Adrenal gland (tissue), 12 donors: ENCODE data around the gene PRSS3. TPM values are rescaled to one million over a fixed set of nuclear protein-coding genes. Genes with fewer than 3 reads are reported as not detected.
A peak's percentile ranks its signal among the peaks of the same experiment; 100 is the strongest.
"Not testable (repeated sequence)": the region's sequence is repeated elsewhere in the genome, so short reads cannot be mapped to it uniquely, and the experiment has no call there.

Experiments used
- DNase-seq, 7 donors: peaks; one replicate each; pipeline ENCODE4 v3.0.0-alpha.2; 2019 to 2020
- H3K27ac ChIP-seq, 5 donors: fragments of 200-600 bp; sonication (generic) in 4 of 5; 1 replicate in 3 of 5; 2 replicates in 2 of 5; pipeline versions ENCODE4 v1.5.1 to v1.8.0; 2016 to 2020; ENCODE audit warnings: mild to moderate bottlenecking in 1 of 5
- H3K27me3 ChIP-seq: fragments of 200-600 bp; 2 replicates; pipeline ENCODE4 v1.8.0; 2021
- H3K36me3 ChIP-seq, 2 donors: fragments of 200-600 bp; replicated peaks in 1 of 2; 1 replicate in 1 of 2; 2 replicates in 1 of 2; pipeline versions ENCODE4 v1.5.1 to v1.8.0; 2018 to 2022
- H3K4me1 ChIP-seq, 2 donors: fragments of 200-600 bp; replicated peaks in 1 of 2; 1 replicate in 1 of 2; 2 replicates in 1 of 2; pipeline versions ENCODE4 v1.5.1 to v1.8.0; 2018 to 2021
- H3K4me3 ChIP-seq, 4 donors: fragments of 200-600 bp; sonication (generic) in 3 of 4; one replicate each; pipeline ENCODE4 v1.5.1; 2016 to 2018
- H3K9me3 ChIP-seq, 3 donors: fragments of 200-600 bp; sonication (generic) in 1 of 3; replicated peaks in 1 of 3; 1 replicate in 2 of 3; 2 replicates in 1 of 3; pipeline versions ENCODE4 v1.5.1 to v1.8.0; 2016 to 2021
- POLR2A ChIP-seq, 2 donors: fragments of 450-650 bp; IDR thresholded peaks; one replicate each; pipeline ENCODE4 v1.6.1; 2017; ENCODE audit warnings: antibody characterized with exemption in 2 of 2, mild to moderate bottlenecking in 2 of 2, moderate library complexity in 1 of 2
- WGBS, 4 donors: extraction: QIAGEN DNeasy Blood & Tissue Kit in 2 of 4; methylation state at CpG; one replicate each; pipeline versions ENCODE4 v1.1.5 to v1.1.7; 2013 to 2017; 5-methylcytosine and 5-hydroxymethylcytosine counted together
- intact Hi-C, 2 donors: fragments of 100-400 bp; cut with DNase I; formaldehyde crosslinking; loops; one replicate each; pipeline versions ENCODE4 v1.14.1 to v1.15.0; 2022 to 2023
- polyA plus RNA-seq, 3 donors: library from polyadenylated mRNA; stranded (reverse); fragments of 200-250 nt in 2 of 3; fragments of 350-450 nt in 1 of 3; fragmentation: Illumina TruSeq in 1 of 3; extraction: RNeasy Lipid Tissue Mini Kit (QIAGEN cat#74804) in 1 of 3; gene quantifications; one replicate each; pipeline ENCODE4 v1.2.3, GENCODE V29; 2013 to 2014
- total RNA-seq, 9 donors: library from RNA; depleted of rRNA in 4 of 9; stranded (reverse); fragments of >200 nt in 4 of 9; fragments of 120-200 nt in 1 of 9; fragmentation: NEBNext Ultra II Directional in 1 of 9; extraction: Animal tissue kit (Norgen Biotek cat#: 25700) in 1 of 9; gene quantifications; one replicate each; pipeline versions ENCODE4 v1.1.0 to v1.2.4, GENCODE V29; 2013 to 2023
- TF ChIP-seq, protein P1 (sequence below), 6 experiments: fragments of 450-650 bp in 4 of 6; fragments of 200-600 bp in 2 of 6; sonication (generic) in 1 of 6; IDR thresholded peaks; 1 replicate in 5 of 6; 2 replicates in 1 of 6; pipeline versions ENCODE4 v1.5.1 to v1.8.0; 2016 to 2021; ENCODE audit warnings: antibody characterized with exemption in 6 of 6, mild to moderate bottlenecking in 2 of 6, moderate library complexity in 1 of 6
- donor health status: healthy with polysubstance abuse.
- donor health status: Bipolar disorder and iron deficiency.
- donor health status: DM: yes; HTN: yes; CAD: no.
- donor health status: DM: no; HTN: no; CAD: no.
- donor health status: DM: no; HTN: no; CAD: no.
- donor health status: DM: yes; HTN: yes; CAD: no.

Gene PRSS3
- total and polyA plus RNA-seq, 12 donors, result 1.1 to 5.8 (median 3.4) TPM; not detected in 3

GRCh38 chr9:33782395-33783152 is 12.8 kb upstream of the PRSS3 start:
- Histone ChIP-seq H3K27me3 (no peaks in the 10 kb centered on the region), H3K27ac (no peak overlapping the region), H3K36me3 (no peaks in the 10 kb centered on the region), H3K9me3 (no peaks in the 10 kb centered on the region), H3K4me1 (no peaks in the 10 kb centered on the region), H3K4me3 (no peak overlapping the region)
- intact Hi-C loops, result no loop called here
- 50 to 59% (median 56%) methylated on average over 4 of the region's 4 CpGs for WGBS, 4 donors
- DNase-seq, result no peak
- TF ChIP-seq POLR2A (IDR thresholded peaks at IDR 0.05), result no peak
- TF ChIP-seq, protein P1, sequence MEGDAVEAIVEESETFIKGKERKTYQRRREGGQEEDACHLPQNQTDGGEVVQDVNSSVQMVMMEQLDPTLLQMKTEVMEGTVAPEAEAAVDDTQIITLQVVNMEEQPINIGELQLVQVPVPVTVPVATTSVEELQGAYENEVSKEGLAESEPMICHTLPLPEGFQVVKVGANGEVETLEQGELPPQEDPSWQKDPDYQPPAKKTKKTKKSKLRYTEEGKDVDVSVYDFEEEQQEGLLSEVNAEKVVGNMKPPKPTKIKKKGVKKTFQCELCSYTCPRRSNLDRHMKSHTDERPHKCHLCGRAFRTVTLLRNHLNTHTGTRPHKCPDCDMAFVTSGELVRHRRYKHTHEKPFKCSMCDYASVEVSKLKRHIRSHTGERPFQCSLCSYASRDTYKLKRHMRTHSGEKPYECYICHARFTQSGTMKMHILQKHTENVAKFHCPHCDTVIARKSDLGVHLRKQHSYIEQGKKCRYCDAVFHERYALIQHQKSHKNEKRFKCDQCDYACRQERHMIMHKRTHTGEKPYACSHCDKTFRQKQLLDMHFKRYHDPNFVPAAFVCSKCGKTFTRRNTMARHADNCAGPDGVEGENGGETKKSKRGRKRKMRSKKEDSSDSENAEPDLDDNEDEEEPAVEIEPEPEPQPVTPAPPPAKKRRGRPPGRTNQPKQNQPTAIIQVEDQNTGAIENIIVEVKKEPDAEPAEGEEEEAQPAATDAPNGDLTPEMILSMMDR (IDR thresholded peaks at IDR 0.05), result no peak

GRCh38 chr9:33785914-33786313 is 9.4 kb upstream of the PRSS3 start:
- peaks cover 0 to 6% of the 10 kb centered on the region in 2 donors for H3K4me1 ChIP-seq
- no peak for TF ChIP-seq POLR2A (IDR thresholded peaks at IDR 0.05)
- TF ChIP-seq, protein P1 (IDR thresholded peaks at IDR 0.05), result no peak
- H3K9me3 ChIP-seq, result no peaks in the 10 kb centered on the region
- intact Hi-C loops, result no loop called here
- H3K4me3 ChIP-seq, result no peak overlapping the region
- DNase-seq, result no peak
- H3K27me3 ChIP-seq, result no peaks in the 10 kb centered on the region
- H3K27ac ChIP-seq, result no peak overlapping the region
- WGBS, 4 donors, result 87 to 88% (median 88%) methylated on average over 5 of the region's 5 CpGs
- H3K36me3 ChIP-seq, result no peaks in the 10 kb centered on the region

GRCh38 chr9:33786681-33787080 is 8.7 kb upstream of the PRSS3 start:
- intact Hi-C loops, result no loop called here
- TF ChIP-seq, protein P1 (IDR thresholded peaks at IDR 0.05), result no peak
- TF ChIP-seq POLR2A (IDR thresholded peaks at IDR 0.05), result no peak
- Histone ChIP-seq H3K27me3 (no peaks in the 10 kb centered on the region), H3K36me3 (no peaks in the 10 kb centered on the region), H3K9me3 (no peaks in the 10 kb centered on the region), H3K27ac (no peak overlapping the region), H3K4me3 (no peak overlapping the region), H3K4me1 (peaks cover 0 to 6% of the 10 kb centered on the region in 2 donors)
- WGBS, 4 donors, result 92 to 100% (median 98%) methylated on average over 1 to 2 of the region's 2 CpGs
- no peak for DNase-seq

DNA sequence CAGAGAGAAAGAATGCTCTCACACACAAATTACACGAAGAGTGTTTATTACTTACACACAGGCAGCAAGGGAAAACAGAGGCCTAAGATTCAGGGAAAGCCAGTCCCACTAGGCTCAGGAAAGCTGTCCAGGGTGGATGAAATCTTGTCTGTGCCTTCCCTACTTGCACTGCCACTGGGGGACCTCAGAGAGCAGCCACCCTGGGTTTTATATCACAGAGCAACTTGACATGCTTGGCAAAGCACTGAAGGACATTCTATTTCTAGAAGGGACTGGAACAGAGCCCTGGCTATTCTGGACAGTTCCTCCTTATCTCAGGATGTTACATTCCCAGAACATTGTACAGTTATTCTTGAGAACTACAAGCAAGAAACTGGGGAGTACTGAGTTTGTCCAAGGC is 7.5 kb upstream of the PRSS3 start:
- no peaks in the 10 kb centered on the region for H3K36me3 ChIP-seq
- peak; percentile 29 to 70 (median 47) for DNase-seq
- H3K27ac ChIP-seq, result peak overlapping the region in 1 of 5 donors; percentile 35
- no peaks in the 10 kb centered on the region for H3K27me3 ChIP-seq
- H3K4me3 ChIP-seq, result no peak overlapping the region
- WGBS, 4 donors, result 40 to 63% (median 43%) methylated on average over 1 of the region's 1 CpG
- TF ChIP-seq, protein P1 (IDR thresholded peaks at IDR 0.05), result peak in 4 of 6 experiments; percentile 14 to 42 (median 24)
- TF ChIP-seq POLR2A (IDR thresholded peaks at IDR 0.05), result no peak
- no peaks in the 10 kb centered on the region for H3K9me3 ChIP-seq
- peaks cover 0 to 6% of the 10 kb centered on the region in 2 donors for H3K4me1 ChIP-seq
- intact Hi-C loops, result no loop called here

GRCh38 chr9:33789429-33789828 is 5.9 kb upstream of the PRSS3 start:
- H3K27me3 ChIP-seq, H3K4me3 ChIP-seq, DNase-seq, H3K27ac ChIP-seq, intact Hi-C loops, H3K4me1 ChIP-seq, H3K36me3 ChIP-seq, H3K9me3 ChIP-seq: not testable (repeated sequence)
- WGBS, 4 donors, result 74 to 88% (median 80%) methylated on average over 2 of the region's 2 CpGs
